Liver (tissue), 9 donors: Measurements from ENCODE around the gene ANKFY1. TPM values are rescaled to one million over a fixed set of nuclear protein-coding genes. Genes with fewer than 3 reads are reported as not detected.

ENCODE experiments used
- DNase-seq: peaks from one replicate; pipeline ENCODE4 v3.0.0-alpha.2; 2017; ENCODE audit warnings: low spot score
- H3K27ac ChIP-seq, 2 donors: one replicate each; pipeline ENCODE4 v1.7.0; 2013; ENCODE audit warnings: inconsistent platforms in 2 of 2, low read length in 2 of 2, control low read depth in 1 of 2, low read depth in 1 of 2, mild to moderate bottlenecking in 1 of 2
- H3K27me3 ChIP-seq, 4 donors: one replicate each; pipeline versions ENCODE4 v1.6.1 to v1.7.0; 2013; ENCODE audit warnings: low read length in 3 of 4, inconsistent platforms in 1 of 4, mild to moderate bottlenecking in 1 of 4, moderate library complexity in 1 of 4; ENCODE audit not compliant: control insufficient read depth in 4 of 4, insufficient read depth in 4 of 4
- H3K36me3 ChIP-seq, 4 donors: one replicate each; pipeline versions ENCODE4 v1.6.1 to v1.7.0; 2013; ENCODE audit warnings: low read length in 3 of 4, mild to moderate bottlenecking in 3 of 4, low read depth in 1 of 4, moderate library complexity in 1 of 4; ENCODE audit not compliant: control insufficient read depth in 4 of 4, insufficient read depth in 3 of 4
- H3K4me1 ChIP-seq, 4 donors: one replicate each; pipeline versions ENCODE4 v1.6.1 to v1.7.0; 2013; ENCODE audit warnings: low read length in 3 of 4, mild to moderate bottlenecking in 3 of 4, moderate library complexity in 1 of 4; ENCODE audit not compliant: control insufficient read depth in 4 of 4, insufficient read depth in 4 of 4
- H3K4me3 ChIP-seq, 3 donors: one replicate each; pipeline versions ENCODE4 v1.6.1 to v1.7.0; 2013; ENCODE audit warnings: low read length in 3 of 3, control low read depth in 1 of 3, low read depth in 1 of 3, mild to moderate bottlenecking in 1 of 3
- H3K9ac ChIP-seq, 2 donors: one replicate each; pipeline ENCODE4 v1.7.0; 2013; ENCODE audit warnings: low read length in 2 of 2, mild to moderate bottlenecking in 2 of 2, moderate library complexity in 2 of 2, control low read depth in 1 of 2, low read depth in 1 of 2
- H3K9me3 ChIP-seq, 4 donors: one replicate each; pipeline versions ENCODE4 v1.6.1 to v1.7.0; 2013; ENCODE audit warnings: low read length in 3 of 4; ENCODE audit not compliant: control insufficient read depth in 4 of 4
- ATF3 ChIP-seq: IDR thresholded peaks from 2 replicates; pipeline ENCODE4 v1.6.1; 2016; ENCODE audit warnings: antibody characterized with exemption
- CTCF ChIP-seq: fragments of 150-350 bp; IDR thresholded peaks from 2 replicates; pipeline ENCODE4 v1.5.1; 2017; ENCODE audit warnings: improper control_type of control experiment, low read depth, low read length; ENCODE audit not compliant: missing input control
- EGR1 ChIP-seq, 2 donors: IDR thresholded peaks; 2 replicates each; pipeline ENCODE4 v1.6.1; 2016 to 2018; ENCODE audit warnings: antibody characterized with exemption in 2 of 2, low read depth in 2 of 2
- FOXA1 ChIP-seq: IDR thresholded peaks from 2 replicates; pipeline ENCODE4 v1.6.1; 2016; ENCODE audit warnings: antibody characterized with exemption
- FOXA2 ChIP-seq: IDR thresholded peaks from 2 replicates; pipeline ENCODE4 v1.6.1; 2016; ENCODE audit warnings: antibody characterized with exemption
- GABPA ChIP-seq, 2 donors: IDR thresholded peaks in 1 of 2; conservative IDR thresholded peaks in 1 of 2; 2 replicates each; pipeline ENCODE4 v1.6.1; 2016; ENCODE audit warnings: antibody characterized with exemption in 2 of 2, mild to moderate bottlenecking in 1 of 2, moderate library complexity in 1 of 2
- HNF4A ChIP-seq, 2 donors: conservative IDR thresholded peaks; 2 replicates each; pipeline ENCODE4 v1.6.1; 2016; ENCODE audit warnings: antibody characterized with exemption in 2 of 2, mild to moderate bottlenecking in 2 of 2
- HNF4G ChIP-seq: IDR thresholded peaks from 2 replicates; pipeline ENCODE4 v1.6.1; 2016; ENCODE audit warnings: antibody characterized with exemption
- JUND ChIP-seq, 2 donors: IDR thresholded peaks; 2 replicates each; pipeline ENCODE4 v1.6.1; 2016; ENCODE audit warnings: antibody characterized with exemption in 2 of 2
- RAD21 ChIP-seq, 2 donors: IDR thresholded peaks; 2 replicates each; pipeline ENCODE4 v1.6.1; 2016; ENCODE audit warnings: antibody characterized with exemption in 2 of 2, mild to moderate bottlenecking in 2 of 2
- REST ChIP-seq: IDR thresholded peaks from 2 replicates; pipeline ENCODE4 v1.6.1; 2016; ENCODE audit warnings: antibody characterized with exemption, mild to moderate bottlenecking
- RXRA ChIP-seq, 2 donors: IDR thresholded peaks; 2 replicates each; pipeline ENCODE4 v1.6.1; 2017 to 2018; ENCODE audit warnings: antibody characterized with exemption in 2 of 2, mild to moderate bottlenecking in 1 of 2
- TAF1 ChIP-seq: conservative IDR thresholded peaks from 2 replicates; pipeline ENCODE4 v1.6.1; 2016; ENCODE audit warnings: antibody characterized with exemption, mild to moderate bottlenecking
- YY1 ChIP-seq: IDR thresholded peaks from 2 replicates; pipeline ENCODE4 v1.6.1; 2016; ENCODE audit warnings: antibody characterized with exemption, mild to moderate bottlenecking
- WGBS: extraction: QIAGEN DNeasy Blood & Tissue Kit; methylation state at CpG from one replicate; pipeline ENCODE4 v1.1.7; 2013; 5-methylcytosine and 5-hydroxymethylcytosine counted together
- polyA plus RNA-seq, 2 donors: library from polyadenylated mRNA; stranded (reverse) in 1 of 2; unstranded in 1 of 2; fragments of 200-250 nt in 1 of 2; fragments of >200 nt in 1 of 2; fragmentation: Nextera tagmentation in 1 of 2; extraction: Ambion mirVana in 1 of 2; gene quantifications; one replicate each; pipeline versions ENCODE4 v1.2.1 to v1.2.3, GENCODE V29; 2013 to 2015
- total RNA-seq, 2 donors: library from RNA; depleted of rRNA; stranded (reverse); fragments of >200 nt; gene quantifications; one replicate each; pipeline ENCODE4 v1.2.3, GENCODE V29; 2014
- TF ChIP-seq, protein P1 (sequence below): IDR thresholded peaks from 2 replicates; pipeline ENCODE4 v1.6.1; 2016; ENCODE audit warnings: antibody characterized with exemption
- donor health status: healthy.
- donor health status: healthy.
- donor health status: healthy.
- donor health status: healthy.
- donor health status: healthy.

The ANKFY1 gene
- total and polyA plus RNA-seq, 4 donors, result 6.8 to 38.6 (median 21.9) TPM

DNA sequence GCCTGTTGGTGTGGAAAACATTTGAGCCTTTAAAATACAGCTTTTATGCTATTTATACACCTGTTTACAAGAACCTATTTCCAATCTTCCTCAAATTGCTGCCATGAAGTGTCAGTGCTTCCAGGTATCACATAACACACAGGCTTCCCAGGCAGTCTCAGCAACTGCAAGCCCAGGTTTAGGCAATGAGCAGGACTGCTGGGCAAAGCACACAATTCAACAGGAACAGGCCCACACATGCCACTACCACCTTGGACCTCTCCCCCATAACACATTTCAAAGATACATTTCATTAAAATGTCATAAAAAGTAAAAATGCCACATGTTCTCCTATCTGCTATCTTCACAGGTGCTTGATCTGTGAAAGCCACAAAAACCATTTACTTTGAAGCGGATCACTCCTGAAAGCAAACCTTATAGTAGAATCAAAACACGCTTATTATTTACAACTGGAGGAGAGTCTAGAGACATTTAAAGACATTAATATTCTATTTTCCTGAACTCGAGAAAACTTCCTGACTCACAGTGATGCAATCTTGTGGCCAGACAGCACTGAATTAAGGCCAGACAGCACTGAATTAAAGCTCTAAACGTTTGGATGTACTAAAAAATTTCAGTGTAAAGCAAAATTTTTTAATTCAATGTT lies 31.5 kb downstream of the ANKFY1 start:
- H3K9me3 ChIP-seq, result no peaks in the 10 kb centered on the region
- no peak overlapping the region for H3K9ac ChIP-seq
- no peak overlapping the region for H3K4me3 ChIP-seq
- no peaks in the 10 kb centered on the region for H3K27me3 ChIP-seq
- peaks cover 0 to 13% (median 8%) of the 10 kb centered on the region in 4 donors for H3K4me1 ChIP-seq
- TF ChIP-seq RXRA (IDR thresholded peaks at IDR 0.05), result no peak
- TF ChIP-seq, protein P1, sequence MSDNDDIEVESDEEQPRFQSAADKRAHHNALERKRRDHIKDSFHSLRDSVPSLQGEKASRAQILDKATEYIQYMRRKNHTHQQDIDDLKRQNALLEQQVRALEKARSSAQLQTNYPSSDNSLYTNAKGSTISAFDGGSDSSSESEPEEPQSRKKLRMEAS, result no peak
- no peak for TF ChIP-seq TAF1
- TF ChIP-seq ATF3, result no peak
- no peak for TF ChIP-seq REST
- TF ChIP-seq CTCF, result no peak
- TF ChIP-seq HNF4A (conservative IDR thresholded peaks at IDR 0.05), result no peak
- no peak for TF ChIP-seq JUND (IDR thresholded peaks at IDR 0.05)
- TF ChIP-seq HNF4G, result no peak
- peaks cover 3 to 22% (median 10%) of the 10 kb centered on the region in 4 donors for H3K36me3 ChIP-seq
- H3K27ac ChIP-seq, result no peak overlapping the region
- 73% methylated on average over 4 of the region's 4 CpGs for WGBS
- DNase-seq, result no peak

DNA sequence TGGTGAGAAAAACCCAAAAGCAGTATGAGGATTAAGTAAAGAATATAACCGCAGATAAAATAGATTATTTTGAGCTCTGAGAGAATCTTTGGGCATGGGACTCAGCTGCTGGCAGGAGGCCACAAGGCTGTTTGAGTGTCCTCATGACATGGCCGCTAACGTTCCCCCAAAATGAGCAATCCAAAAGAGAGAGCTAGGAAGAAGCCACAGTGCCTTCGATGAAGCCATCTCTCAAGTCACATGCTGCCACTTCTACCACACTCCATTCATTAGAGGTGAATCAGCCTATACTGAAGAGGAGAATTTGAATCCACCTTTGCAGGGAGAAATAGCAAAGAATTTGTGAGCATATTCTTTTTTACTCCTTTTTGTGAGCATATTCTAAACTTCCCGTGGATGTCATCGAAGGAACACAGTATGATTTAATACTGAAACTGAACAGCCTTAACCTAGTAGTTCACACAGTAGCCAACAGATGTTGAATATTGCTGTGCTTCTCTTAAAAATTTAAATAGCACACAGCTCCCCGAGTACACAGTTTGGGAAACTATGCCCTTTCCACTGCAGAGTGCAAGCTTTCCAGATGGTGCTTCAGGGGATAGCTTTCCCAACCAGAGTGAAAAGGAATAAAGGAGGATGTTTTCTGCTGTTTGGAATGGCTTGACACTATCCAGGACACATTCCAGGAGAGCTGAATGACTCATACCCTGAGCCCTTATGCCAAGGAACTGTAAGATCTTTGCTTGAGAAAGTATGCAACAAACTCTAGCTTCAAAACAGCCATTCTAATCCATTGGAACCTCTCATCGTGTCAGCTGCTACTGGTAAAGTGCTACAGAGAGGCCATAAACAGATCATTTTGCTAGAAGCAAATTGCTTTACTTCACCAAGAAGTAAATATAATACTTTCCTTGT lies 33.9 kb downstream of the ANKFY1 start:
- 79% methylated on average over 8 of the region's 8 CpGs for WGBS
- Histone ChIP-seq H3K27me3 (no peaks in the 10 kb centered on the region), H3K27ac (no peak overlapping the region), H3K4me3 (no peak overlapping the region), H3K36me3 (peaks cover 3 to 24% (median 10%) of the 10 kb centered on the region in 4 donors), H3K9me3 (no peaks in the 10 kb centered on the region), H3K4me1 (no peaks in the 10 kb centered on the region), H3K9ac (no peak overlapping the region)
- DNase-seq, result no peak
- no peak for TF ChIP-seq CTCF
- no peak for TF ChIP-seq FOXA1
- TF ChIP-seq YY1, result no peak
- no peak for TF ChIP-seq FOXA2
- TF ChIP-seq, protein P1, result no peak
- no peak for TF ChIP-seq EGR1 (IDR thresholded peaks at IDR 0.05; ENCODE audit: low read depth in 2 of 2)
- TF ChIP-seq RAD21 (IDR thresholded peaks at IDR 0.05), result peak in 1 of 2 donors; percentile 19
- peak; percentile 70 for TF ChIP-seq ATF3
- TF ChIP-seq GABPA (IDR thresholded peaks at IDR 0.05 in 1 of 2, conservative IDR thresholded peaks at IDR 0.05 in 1 of 2), result no peak
- TF ChIP-seq TAF1, result no peak
- TF ChIP-seq RXRA (IDR thresholded peaks at IDR 0.05), result peak in 1 of 2 donors; percentile 5
- TF ChIP-seq JUND (IDR thresholded peaks at IDR 0.05), result peak; percentile 95 to 97
- no peak for TF ChIP-seq HNF4G
- peak; percentile 66 for TF ChIP-seq REST
